GM19238 (cell line): ENCODE results near the gene GPC6.

Experiments used
- DNase-seq: peaks from one replicate; pipeline ENCODE4 v3.0.0; 2011; ENCODE audit warnings: low spot score; ENCODE audit not compliant: insufficient read length

Gene GPC6

DNA sequence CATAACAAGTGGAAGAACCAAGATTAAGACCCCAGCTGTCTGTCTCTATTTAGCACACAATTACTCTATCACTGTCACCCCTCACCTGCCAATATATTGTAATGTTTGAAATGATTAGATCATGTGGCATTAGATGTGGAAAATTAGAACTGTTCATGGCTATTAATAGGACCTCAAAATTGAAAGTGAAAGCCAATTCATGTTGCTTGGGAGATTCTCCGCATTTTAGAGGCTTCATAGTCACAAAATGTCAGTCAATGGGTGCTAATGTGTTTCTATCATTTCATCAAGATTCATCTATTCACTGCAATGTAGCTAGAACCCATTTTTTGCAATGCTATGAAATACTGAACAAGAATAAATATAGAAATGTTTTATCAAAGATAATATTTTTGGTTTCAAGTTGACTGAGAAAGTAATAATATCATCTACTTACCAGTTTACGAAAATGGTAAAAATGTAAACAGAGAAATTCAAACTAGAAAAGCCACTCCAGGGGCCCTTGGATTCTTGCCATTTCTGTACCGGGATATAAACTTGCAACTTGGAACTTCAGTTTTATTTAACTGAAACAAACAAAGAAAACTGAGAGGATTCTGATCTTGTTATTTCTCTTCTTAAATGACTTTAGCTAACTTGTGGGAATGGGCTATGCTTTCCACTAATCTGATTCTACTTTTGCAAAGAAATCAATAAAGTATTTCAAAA is 864.3 kb downstream of the GPC6 start:
- DNase-seq = no peak

DNA sequence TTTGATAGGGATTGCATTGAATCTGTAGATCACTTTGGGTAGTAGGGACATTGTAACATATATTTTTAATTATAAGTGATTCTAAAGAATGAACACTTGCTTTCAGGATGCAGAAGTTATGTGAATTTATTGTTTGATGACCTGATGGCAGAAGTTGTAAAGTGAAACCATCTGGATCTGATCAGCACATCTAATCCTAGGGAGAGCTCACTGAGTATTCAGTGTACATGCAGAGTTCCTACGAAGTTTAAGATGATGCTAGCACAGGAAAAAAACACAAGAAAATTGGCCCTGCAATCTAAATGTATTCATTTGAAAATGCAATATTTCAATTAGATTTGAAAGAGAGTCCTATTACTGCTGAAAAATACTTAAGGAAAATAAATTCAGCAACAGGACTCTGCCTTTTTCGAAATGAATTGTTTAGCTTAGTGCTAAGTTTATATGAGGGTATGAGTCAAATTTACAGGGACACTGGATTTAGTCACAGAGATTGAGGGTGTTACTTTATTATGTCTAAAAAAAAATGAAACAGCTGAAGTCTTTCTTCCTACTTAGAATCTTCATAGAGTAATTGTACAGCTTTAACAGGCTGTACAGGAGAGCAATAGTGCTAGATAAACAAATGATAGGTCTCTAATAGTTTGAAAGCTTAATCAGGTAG is 867.2 kb downstream of the GPC6 start:
- DNase-seq = no peak

DNA sequence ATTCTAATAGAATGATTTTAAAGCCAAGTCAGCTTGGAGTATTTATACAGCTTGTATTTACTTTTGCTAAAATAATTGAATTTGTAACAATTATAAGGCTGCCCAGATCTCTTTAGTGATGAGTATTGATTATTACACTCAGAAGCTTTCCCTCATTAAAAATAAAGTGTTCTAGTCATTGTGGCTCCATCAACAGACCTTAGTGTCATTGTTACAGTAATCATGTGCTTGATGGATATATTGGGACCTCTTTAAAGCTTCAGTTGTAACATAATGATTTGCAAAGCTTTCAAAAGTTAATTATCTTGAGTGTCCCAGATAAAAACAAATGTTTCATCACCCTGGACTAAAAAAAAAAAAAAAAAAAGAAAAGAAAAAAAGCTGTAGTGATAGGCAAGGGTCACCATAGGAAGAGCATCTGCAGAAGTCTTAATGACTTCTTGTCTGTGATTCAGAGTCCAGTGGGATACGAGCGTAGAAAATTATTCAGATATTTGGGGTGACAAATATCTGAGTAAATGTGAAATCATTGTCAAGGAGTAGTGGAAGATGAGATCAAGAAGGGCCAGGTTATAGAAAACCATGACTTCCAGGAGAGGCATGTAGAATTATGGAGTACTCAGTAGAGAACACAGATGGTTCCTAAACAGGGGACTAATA is 883.2 kb downstream of the GPC6 start:
- no peak for DNase-seq

- no peak for DNase-seq
Measured at GRCh38 chr13:94112227-94112626, 885.6 kb downstream of the GPC6 start.

DNA sequence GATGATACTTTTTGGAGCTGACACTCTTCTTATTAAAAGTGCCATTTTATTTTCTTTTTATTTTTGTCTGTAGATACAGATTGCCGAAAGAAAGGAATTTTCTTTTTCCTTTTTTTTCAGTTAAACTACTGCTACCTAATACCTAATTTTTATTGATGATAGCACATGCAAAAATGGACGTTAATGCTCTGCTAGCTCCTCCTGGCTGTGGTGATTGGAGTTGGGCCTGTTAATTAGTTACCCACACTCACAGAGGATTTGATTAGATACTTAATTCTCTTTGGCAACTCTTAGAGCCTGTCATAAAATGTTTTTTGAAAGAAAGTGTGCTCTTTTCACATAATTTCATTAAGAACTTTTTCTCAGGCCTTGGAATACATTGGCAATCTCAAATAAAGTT is 886.1 kb downstream of the GPC6 start:
- DNase-seq = no peak

DNA sequence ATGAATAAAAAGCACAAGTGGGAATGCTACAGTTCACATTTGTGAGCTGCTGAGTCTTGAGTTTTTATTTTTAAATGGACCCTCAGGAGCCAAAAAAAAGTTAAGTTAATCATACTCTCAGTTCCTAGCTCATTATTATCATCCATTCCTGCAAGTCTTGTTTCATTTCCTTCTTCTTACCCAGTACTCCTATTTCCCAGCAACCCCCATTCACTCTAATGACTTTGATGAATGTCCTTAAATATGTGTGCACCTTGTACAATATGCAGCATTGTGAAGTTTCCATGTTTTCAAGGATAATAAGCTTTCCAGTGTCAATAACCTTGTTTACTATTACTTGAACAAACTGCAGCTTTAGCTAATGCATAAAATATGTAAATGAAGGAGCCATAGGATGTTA is 886.6 kb downstream of the GPC6 start:
- DNase-seq = no peak

DNA sequence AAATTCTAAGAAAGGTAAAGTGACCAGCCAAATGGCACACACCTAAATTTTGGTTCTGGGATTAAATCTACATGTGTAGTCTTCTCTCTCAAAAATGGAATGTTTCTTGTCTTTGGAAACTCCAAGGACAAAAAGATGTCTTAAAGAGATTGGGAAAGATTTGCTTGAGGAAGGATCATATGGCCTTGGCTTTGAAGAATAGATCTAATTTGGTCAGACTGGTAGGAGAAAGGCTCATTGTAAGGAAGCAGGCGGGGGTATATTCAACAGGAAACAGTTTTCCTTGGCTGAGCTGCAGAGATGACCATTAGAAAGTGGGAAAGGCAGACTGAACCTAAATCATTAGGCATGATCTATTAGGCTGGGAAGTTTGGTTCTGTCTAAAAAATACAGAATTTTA is 887.6 kb downstream of the GPC6 start:
- DNase-seq = no peak

GRCh38 chr13:94115054-94115453 is 888.4 kb downstream of the GPC6 start:
- DNase-seq = no peak

DNA sequence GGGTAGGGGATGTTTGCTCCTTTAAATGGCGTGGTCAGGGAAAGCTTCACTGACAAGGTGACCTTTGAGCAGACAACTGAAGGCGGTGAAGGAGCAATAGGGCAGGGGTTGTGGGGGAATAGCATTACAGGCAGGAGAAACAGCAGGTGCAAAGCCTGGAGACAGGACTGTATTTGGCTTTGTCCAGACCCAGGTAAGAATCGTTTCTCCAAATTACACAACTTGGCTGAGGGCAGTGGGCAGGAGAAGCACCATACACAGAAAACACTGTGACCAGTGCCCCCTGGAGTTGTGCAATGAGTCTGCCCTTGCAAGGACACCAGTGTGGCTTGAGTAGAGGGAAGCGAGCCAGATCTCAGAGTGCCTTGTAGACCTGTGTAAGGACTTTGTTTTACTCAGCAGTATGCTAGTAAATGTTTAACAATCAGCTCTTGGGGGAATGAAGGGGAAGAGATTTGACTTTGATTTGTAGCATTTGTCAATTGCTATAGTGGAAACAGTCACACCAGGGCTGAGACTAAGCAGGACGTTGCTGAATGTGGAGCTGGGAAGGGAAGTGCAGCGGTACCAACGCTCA is 892.8 kb downstream of the GPC6 start:
- no peak for DNase-seq

DNA sequence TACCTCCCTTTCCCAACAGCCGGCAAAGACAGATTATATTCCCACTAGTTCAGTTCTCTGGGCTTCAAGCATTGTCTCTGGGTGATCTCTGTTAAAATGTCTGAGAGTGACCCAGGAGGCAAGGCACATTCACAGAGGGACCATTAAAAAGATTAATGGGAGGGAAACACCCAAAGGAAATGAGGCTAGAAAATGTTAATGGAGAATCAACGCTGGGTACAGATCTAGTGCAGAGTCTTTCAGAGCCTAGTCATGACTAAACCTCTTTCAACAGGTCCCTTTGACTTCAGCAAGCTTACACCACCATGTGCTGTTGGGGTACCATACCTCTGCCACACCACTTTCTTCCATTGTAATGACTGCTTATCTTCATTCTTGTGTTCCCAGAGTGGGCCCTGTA is 894.3 kb downstream of the GPC6 start:
- no peak for DNase-seq

- no peak for DNase-seq
Measured at GRCh38 chr13:94121686-94122085, 895.1 kb downstream of the GPC6 start.

GRCh38 chr13:94122300-94122915 is 895.8 kb downstream of the GPC6 start:
- DNase-seq = no peak

DNA sequence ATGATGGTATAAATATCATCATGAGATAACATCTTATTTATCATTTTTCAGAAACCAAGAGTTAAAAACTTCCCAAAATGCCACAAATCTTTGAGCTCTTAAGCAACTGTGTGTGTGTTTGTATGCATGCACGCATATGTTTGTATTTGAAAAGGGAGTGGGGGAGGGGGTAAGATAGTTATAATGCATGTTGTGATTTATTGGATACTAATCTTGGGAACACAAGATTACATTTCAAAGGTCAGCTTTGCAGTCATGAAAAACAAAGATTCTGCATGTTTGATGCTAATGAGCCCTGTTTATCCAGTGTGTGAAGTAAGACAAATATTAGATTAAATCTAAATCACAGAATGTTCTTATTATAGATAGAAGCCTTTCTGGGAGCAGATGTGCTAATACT is 897.0 kb downstream of the GPC6 start:
- DNase-seq = no peak

- DNase-seq = no peak
Measured at GRCh38 chr13:94128430-94128829, 901.8 kb downstream of the GPC6 start.

- no peak for DNase-seq
Measured at GRCh38 chr13:94129490-94129894, 902.9 kb downstream of the GPC6 start.

DNA sequence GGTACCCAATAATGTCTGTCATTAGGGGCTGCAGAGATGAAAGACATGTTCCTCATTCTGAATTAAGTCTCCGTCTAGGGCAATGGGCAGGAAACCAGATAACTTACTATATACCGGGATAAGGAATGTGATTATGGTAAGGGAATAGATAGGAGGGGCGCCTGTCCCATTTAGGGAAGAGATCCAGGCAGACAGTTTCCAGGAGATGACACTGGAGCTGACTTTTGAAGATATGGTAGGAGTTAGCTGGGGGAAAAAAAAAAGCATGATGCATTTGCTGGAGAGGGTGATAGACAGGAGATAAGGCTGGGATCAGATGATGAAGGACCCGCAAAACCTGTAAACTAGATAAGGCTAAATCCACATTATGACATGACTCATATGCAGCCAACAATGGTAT is 912.2 kb downstream of the GPC6 start:
- no peak for DNase-seq

GRCh38 chr13:94139393-94139995 is 912.9 kb downstream of the GPC6 start:
- no peak for DNase-seq

- DNase-seq = no peak
Measured at GRCh38 chr13:94140027-94140426, 913.4 kb downstream of the GPC6 start.

GRCh38 chr13:94140511-94140910 is 913.9 kb downstream of the GPC6 start:
- DNase-seq = no peak

- DNase-seq = no peak
Measured at GRCh38 chr13:94143624-94144350, 917.2 kb downstream of the GPC6 start.

GRCh38 chr13:94145966-94146365 is 919.4 kb downstream of the GPC6 start:
- DNase-seq = no peak
